KMS-11 (cell line): ENCODE results near the gene AQP5.

Source experiments
- H2AFZ ChIP-seq: fragments of 200-600 bp; sonication (generic); 2 replicates; pipeline ENCODE4 v1.6.1; 2016; ENCODE audit warnings: antibody characterized with exemption, mixed run types, low read depth
- H3K27ac ChIP-seq: fragments of 200-600 bp; sonication (generic); 2 replicates; pipeline ENCODE4 v1.6.1; 2016; ENCODE audit warnings: mild to moderate bottlenecking, mixed run types
- H3K27me3 ChIP-seq: fragments of 200-600 bp; sonication (generic); 2 replicates; pipeline ENCODE4 v1.6.1; 2017; ENCODE audit warnings: mild to moderate bottlenecking, low read depth, mixed run types, moderate library complexity; ENCODE audit not compliant: insufficient read depth
- H3K36me3 ChIP-seq: fragments of 200-600 bp; sonication (generic); 2 replicates; pipeline ENCODE4 v1.6.1; 2017; ENCODE audit warnings: mild to moderate bottlenecking, mixed run types; ENCODE audit not compliant: insufficient read depth
- H3K4me1 ChIP-seq: fragments of 200-600 bp; sonication (generic); 2 replicates; pipeline ENCODE4 v1.6.1; 2016; ENCODE audit warnings: mild to moderate bottlenecking, low read depth, mixed run types; ENCODE audit not compliant: poor library complexity, severe bottlenecking
- H3K4me2 ChIP-seq: fragments of 200-600 bp; sonication (generic); 2 replicates; pipeline ENCODE4 v1.7.0; 2016; ENCODE audit warnings: mild to moderate bottlenecking, mixed run types
- H3K4me3 ChIP-seq: fragments of 200-600 bp; sonication (generic); IDR thresholded peaks from 2 replicates; pipeline ENCODE4 v1.6.1; 2017; ENCODE audit warnings: low read depth, low read length, mixed read lengths; ENCODE audit not compliant: insufficient read depth
- H3K79me2 ChIP-seq: fragments of 200-600 bp; sonication (generic); 2 replicates; pipeline ENCODE4 v1.6.1; 2016; ENCODE audit warnings: low read depth, mixed run types; ENCODE audit not compliant: insufficient read depth
- H3K9ac ChIP-seq: fragments of 200-600 bp; sonication (generic); 2 replicates; pipeline ENCODE4 v1.6.1; 2016; ENCODE audit warnings: mild to moderate bottlenecking, mixed run types
- H4K20me1 ChIP-seq: fragments of 200-600 bp; sonication (generic); 2 replicates; pipeline ENCODE4 v1.6.1; 2016; ENCODE audit warnings: mild to moderate bottlenecking, mixed run types; ENCODE audit not compliant: insufficient read depth
- CTCF ChIP-seq: fragments of 200-600 bp; sonication (generic); conservative IDR thresholded peaks from 2 replicates; pipeline ENCODE4 v1.6.1; 2017; ENCODE audit warnings: low read depth, mild to moderate bottlenecking, antibody characterized with exemption, low read length, moderate library complexity, mixed read lengths

The AQP5 gene

GRCh38 chr12:50006280-50006679, 44.6 kb downstream of the AQP5 start:
- peaks cover 55% of the 10 kb centered on the region for H3K79me2 ChIP-seq
- no peaks in the 10 kb centered on the region for H3K27me3 ChIP-seq
- H3K4me3 ChIP-seq = no peak overlapping the region
- no peak overlapping the region for H2AFZ ChIP-seq
- peak overlapping the region; percentile 26; the same call in 1 of the 2 replicates for H3K4me2 ChIP-seq
- no peak for TF ChIP-seq CTCF
- H3K27ac ChIP-seq = peak overlapping the region; percentile 12; the same call in 1 of the 2 replicates
- no peak overlapping the region for H3K9ac ChIP-seq
- peaks cover 67% of the 10 kb centered on the region for H3K4me1 ChIP-seq
- no peaks in the 10 kb centered on the region for H3K36me3 ChIP-seq
- H4K20me1 ChIP-seq = 0 out of 2 replicates have a peak, but pooled peaks cover 4% of the 10 kb centered on the region

- Histone ChIP-seq H3K4me2 (peak overlapping the region; percentile 35; the same call in 1 of the 2 replicates), H3K79me2 (peaks cover 58% of the 10 kb centered on the region), H3K4me3 (no peak overlapping the region), H3K36me3 (no peaks in the 10 kb centered on the region), H3K27ac (peak overlapping the region; percentile 21; the same call in 1 of the 2 replicates), H3K9ac (no peak overlapping the region), H3K27me3 (no peaks in the 10 kb centered on the region), H4K20me1 (0 out of 2 replicates have a peak, but pooled peaks cover 4% of the 10 kb centered on the region), H2AFZ (no peak overlapping the region), H3K4me1 (peaks cover 67% of the 10 kb centered on the region)
- TF ChIP-seq CTCF = no peak
These were observed 45.2 kb downstream of the AQP5 start for GRCh38 chr12:50006754-50007442.

- Histone ChIP-seq H3K4me2 (peak overlapping the region; percentile 34), H4K20me1 (peaks cover 9% of the 10 kb centered on the region), H3K79me2 (peaks cover 80% of the 10 kb centered on the region), H3K27ac (peak overlapping the region; percentile 16; the same call in 1 of the 2 replicates), H3K27me3 (no peaks in the 10 kb centered on the region), H3K36me3 (peaks cover 16% of the 10 kb centered on the region; the same call in 1 of the 2 replicates), H3K4me1 (peaks cover 60% of the 10 kb centered on the region), H3K9ac (no peak overlapping the region), H2AFZ (no peak overlapping the region), H3K4me3 (no peak overlapping the region)
- TF ChIP-seq CTCF = no peak
These were observed 51.9 kb downstream of the AQP5 start for GRCh38 chr12:50013361-50014147.

DNA sequence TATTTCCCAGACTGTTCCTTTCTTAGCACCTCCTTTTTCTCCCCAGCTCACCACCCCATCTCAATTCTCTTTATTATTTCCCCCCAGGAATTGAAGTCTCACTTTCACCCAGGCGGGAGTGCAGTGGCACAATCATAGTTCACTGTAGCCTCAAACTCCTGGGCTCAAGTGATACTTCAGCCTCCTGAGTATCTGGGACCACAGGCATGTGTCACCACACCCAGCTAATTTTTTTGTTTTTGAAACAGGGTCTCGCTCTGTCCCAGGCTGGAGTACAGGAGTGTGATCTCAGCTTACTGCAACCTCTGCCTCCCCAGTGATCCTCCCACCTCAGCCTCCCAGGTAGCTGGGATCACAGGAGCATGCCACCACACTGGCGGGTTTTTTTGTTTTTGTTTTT, 52.7 kb downstream of the AQP5 start:
- Histone ChIP-seq H3K27ac (peak overlapping the region; percentile 16; the same call in 1 of the 2 replicates), H3K27me3 (no peaks in the 10 kb centered on the region), H3K4me1 (peaks cover 55% of the 10 kb centered on the region), H3K4me3 (no peak overlapping the region), H3K36me3 (peaks cover 16% of the 10 kb centered on the region; the same call in 1 of the 2 replicates), H3K9ac (no peak overlapping the region), H3K4me2 (peak overlapping the region; percentile 34; the same call in 1 of the 2 replicates), H3K79me2 (peaks cover 81% of the 10 kb centered on the region), H2AFZ (no peak overlapping the region), H4K20me1 (peaks cover 9% of the 10 kb centered on the region)
- TF ChIP-seq CTCF = no peak
